Measurements from ENCODE around the gene RNF144B.
"Not testable (repeated sequence)": the region's sequence is repeated elsewhere in the genome, so short reads cannot be mapped to it uniquely, and the experiment has no call there.

RNF144B gene

GRCh38 chr6:18371656-18372055 is 15.5 kb upstream of the RNF144B start:
- no peak for DNase-seq

GRCh38 chr6:18380158-18380836 is 6.9 kb upstream of the RNF144B start:
- peak; percentile 9 for DNase-seq

DNA sequence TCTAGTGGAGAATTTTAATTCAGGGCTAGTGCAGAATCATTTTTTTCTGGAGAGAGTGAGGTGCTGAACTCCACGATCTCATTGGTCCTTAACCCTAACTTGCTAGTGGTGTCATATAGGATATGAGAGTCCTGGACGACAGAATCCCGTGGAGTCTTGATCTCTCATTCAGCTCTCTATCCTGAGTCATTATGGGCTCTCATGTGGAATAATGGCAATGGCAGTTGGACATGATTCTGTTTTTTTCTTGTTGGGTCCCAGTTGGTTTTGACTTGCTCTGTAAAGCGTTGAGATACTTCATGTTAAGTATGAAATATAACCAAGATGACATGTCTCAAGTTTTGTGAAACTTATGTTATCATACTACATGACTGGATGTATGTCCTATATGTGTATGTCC is 6.3 kb upstream of the RNF144B start:
- no peak for DNase-seq

DNA sequence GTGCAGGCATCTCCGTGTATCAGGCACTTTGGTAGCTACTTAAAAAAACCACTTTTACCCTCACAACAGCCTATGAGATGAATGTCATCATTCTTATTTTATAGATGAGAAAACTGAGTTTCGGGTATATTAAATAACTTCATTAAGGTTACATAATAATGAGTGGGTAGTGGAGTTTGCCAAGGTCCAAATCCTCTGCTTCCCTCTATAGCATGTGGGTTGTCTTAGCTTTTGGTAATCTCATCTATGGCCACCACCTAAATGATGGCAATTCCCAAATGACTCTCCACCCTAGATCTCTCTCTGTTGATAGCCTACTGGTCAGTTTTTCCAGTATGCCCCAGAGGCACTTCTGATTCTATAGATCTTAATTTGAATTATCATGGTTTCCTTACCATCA is 3.7 kb upstream of the RNF144B start:
- no peak for DNase-seq

- DNase-seq = no peak
These were observed 2.5 kb upstream of the RNF144B start for GRCh38 chr6:18384621-18385020.

GRCh38 chr6:18386298-18386976 is 713 bp upstream of the RNF144B start:
- no peak for DNase-seq

DNA sequence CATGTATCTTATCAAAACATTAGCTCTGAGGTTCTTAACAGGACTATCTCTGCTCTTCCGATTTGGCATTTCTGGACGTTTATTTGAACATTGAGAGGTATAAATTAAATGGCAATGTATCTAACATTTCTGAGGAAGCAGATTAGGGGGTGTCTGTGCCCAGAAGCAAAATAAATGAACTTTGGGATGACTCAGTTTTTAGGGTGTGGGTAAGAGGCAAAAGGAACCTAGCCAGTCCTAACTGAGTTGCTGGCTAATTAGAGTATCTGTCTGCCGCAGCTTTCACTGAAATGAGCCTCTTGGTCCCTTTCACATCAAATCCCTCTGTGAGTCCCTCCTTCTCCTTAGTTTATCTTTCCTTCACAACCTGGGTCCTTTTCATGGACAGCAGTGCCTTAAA is 1.1 kb downstream of the RNF144B start:
- peak; percentile 28 for DNase-seq

- no peak for DNase-seq
These were observed 1.8 kb downstream of the RNF144B start for GRCh38 chr6:18388942-18389341.

GRCh38 chr6:18389479-18389878 is 2.3 kb downstream of the RNF144B start:
- no peak for DNase-seq

DNA sequence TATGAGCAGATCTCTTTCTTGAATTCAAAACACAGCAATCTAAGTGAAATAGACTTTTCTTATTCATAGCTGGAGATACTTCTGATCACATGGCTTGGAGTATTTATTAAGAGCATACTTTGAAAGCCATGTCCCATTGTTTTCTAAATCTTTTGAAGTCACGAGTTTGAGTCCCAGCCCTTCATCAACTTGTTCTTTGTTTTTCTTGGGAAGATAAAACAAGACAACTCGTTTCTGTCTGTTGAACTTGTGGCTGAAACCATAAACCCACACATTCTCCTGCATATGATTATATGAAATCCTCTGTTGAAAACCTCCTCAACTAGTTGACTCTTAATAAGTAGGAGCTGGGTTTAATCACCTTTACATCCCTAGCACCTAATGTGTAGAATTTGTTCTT is 3.3 kb downstream of the RNF144B start:
- no peak for DNase-seq

GRCh38 chr6:18391023-18391422 is 3.9 kb downstream of the RNF144B start:
- DNase-seq = peak; percentile 4

- DNase-seq = no peak
These were observed 5.3 kb downstream of the RNF144B start for GRCh38 chr6:18392346-18392877.

DNA sequence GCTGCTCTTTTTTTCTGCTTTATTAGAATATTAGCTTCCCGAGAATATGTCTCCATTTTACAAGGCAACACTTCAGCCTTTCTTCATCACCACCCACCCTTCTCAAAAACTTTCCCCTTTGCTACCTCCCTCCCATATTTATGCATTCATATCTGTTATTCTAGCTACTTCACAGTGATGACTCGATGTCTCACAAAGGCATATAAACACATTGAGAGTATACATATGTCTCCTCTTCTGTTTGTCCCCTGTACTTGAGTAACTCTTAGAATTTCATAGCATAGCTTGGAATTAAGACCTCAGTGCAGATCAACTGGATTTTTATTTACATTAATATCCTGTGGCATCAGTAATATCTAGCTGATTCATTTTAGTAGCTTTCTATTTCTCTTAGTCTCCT is 6.5 kb downstream of the RNF144B start:
- peak; percentile 63 for DNase-seq

DNA sequence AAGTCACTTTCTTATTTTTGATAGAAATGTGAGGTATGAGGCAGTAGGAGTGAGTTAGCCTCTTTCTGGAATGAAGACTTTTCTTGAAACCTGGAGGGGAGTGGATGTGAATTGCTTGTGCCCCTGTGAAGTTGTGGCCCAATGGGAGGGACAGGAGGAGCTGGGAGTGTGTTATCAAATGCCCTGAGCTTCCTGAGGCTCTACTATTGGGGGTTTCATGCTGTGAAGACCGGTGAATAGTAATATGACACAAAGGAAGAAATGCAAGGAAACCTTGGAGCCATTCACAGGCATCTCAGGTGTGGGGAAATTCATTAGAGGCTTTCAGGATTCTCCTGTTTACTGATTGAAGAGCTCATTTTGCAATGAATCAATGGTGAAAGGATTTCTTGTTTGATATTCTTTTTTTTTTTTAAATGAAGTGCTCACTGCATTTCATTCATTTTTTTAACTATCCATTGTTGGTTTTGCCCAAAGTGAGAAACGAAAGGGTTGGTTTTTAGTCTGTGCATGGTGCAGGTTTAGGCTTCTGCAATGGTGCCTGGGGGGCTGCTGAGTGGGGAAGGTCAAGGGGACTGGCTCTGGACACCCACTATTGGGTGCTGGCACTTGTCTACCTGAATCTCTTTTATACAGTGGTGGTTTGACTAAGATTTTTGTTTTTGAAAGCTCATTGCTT is 8.2 kb downstream of the RNF144B start:
- no peak for DNase-seq

GRCh38 chr6:18395856-18396197 is 8.7 kb downstream of the RNF144B start:
- no peak for DNase-seq

- DNase-seq = no peak
These were observed 10.6 kb downstream of the RNF144B start for GRCh38 chr6:18397701-18398100.

DNA sequence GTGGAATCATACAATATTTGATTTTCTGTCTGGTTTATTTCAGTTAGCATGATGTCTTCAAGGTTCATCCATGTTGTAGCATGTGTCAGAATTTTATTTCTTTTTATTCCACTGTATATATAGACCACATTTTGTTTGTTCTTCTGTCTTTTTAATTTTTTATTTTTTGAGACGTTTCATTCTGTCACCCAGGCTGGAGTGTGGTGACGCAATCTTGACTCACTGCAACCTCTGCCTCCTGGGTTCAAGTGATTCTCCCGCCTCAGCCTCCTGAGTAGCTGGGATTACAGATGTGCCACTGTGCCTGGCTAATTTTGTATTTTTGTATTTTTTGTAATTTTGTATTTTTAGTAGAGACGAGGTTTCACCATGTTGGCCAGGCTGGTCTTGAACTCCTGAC is 11.1 kb downstream of the RNF144B start:
- not testable (repeated sequence) for DNase-seq

DNA sequence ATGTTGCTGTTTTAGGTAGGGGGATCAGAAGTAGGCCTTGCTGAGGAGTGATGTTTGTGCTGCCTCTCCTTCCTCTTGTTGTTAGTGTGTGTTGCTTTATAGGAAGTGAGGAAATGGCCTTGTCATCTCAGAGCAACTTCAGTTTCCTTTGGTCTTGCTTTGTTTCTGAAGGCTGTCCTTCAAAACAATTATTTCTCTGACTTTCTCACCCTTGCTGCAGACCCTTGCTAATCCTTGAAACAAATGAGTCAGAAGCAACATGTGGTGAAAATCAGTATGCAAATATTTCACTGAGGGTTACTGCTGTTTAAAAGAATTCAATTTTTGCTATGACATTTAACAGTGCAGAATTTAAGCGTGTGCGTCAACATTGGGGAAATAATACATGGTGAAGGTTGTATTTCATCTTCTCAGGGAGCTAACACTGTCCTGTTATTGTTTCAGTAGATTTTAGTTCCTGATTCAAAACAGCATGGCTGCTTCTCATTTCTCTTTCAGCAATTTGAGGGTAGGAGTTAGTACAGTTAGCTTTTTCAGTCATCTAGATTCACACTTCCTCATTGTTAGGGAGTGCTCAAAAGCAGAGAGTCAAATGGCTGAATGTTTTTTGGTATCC is 13.8 kb downstream of the RNF144B start:
- no peak for DNase-seq

- not testable (repeated sequence) for DNase-seq
These were observed 17.8 kb downstream of the RNF144B start for GRCh38 chr6:18404965-18405364.

DNA sequence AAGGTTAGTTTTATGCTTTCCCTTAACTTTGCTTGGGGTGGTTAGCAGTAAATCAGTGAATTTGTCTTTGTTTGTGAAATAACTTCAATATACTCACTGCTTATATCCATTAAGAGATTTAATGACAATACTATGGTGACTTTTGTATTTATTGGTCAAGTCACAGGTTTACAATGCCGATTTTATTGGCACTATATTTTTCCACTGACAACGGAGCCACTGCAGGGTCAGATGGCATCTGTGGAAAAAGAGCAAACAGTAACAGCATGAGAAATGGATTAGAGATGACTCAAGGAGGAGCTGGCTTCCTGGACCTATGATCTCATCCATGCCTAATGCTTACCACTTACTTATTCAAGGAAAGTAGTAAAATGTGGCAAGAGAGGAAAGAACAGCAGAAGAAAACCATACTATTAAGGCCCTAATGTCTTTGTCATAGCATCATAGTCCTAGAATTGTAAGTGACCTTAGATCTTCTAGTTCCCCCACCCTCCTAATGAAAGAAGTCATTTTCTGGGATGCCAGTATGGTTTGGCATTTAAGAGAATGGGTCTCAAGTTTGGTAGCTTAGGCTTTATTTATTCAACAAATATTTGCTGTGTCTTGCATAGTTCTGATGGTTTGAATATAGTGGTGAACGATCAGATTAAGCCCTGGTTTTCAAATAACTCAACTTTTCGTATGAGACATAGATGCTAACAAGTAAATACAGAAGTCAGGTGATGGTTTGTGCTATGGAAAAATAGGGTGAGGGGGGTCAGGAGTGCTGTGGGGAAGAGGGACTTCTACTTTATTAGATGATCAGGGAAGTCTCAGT is 18.5 kb downstream of the RNF144B start:
- DNase-seq = peak; percentile 9

DNA sequence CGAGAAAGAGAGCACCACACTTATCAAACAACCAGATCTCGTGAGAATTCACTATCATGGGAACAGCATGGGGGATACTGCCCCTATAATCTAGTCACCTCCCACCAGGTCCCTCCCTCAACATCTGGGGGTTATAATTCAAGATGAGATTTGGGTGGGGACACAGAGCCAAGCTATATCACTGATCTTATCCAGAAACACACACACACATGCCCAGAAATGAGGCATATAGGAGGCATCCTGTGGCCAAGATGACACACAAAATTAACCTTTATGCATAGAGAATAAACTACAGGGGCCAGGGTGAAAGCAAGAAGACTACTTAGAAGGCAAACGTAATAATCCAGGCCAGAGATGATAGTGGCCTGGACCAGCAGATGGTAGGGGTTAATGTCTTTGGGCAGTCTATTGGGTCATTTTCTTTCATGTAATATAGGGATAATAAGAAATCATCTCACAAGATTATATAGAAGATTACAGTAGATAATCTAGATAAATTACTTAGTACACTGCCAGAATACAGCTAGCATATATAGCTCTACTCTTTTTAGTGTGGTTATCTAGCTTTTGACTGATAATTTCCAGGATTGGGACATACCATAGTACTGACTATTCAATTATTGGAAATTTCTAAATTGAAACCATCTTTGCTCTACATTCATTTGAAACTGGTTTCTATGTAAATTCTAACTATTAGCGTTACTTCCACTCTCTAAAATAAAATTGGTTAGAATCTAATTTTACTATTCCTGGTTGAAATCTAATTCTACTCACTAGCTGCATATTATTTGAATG is 20.0 kb downstream of the RNF144B start:
- DNase-seq = no peak

- not testable (repeated sequence) for DNase-seq
These were observed 22.5 kb downstream of the RNF144B start for GRCh38 chr6:18409602-18410001.
